HG03469 (cell line): ENCODE results near the gene ERN1.
"Not testable (repeated sequence)": the region's sequence is repeated elsewhere in the genome, so short reads cannot be mapped to it uniquely, and the experiment has no call there.

Experiments used
- ATAC-seq: cut with Tn5 transposase; IDR thresholded peaks from one replicate; pipeline ENCODE4 v1.9.1; 2021; ENCODE audit warnings: mild to moderate bottlenecking, moderate library complexity, moderate number of reproducible peaks; ENCODE audit not compliant: unreplicated experiment

ERN1 gene

DNA sequence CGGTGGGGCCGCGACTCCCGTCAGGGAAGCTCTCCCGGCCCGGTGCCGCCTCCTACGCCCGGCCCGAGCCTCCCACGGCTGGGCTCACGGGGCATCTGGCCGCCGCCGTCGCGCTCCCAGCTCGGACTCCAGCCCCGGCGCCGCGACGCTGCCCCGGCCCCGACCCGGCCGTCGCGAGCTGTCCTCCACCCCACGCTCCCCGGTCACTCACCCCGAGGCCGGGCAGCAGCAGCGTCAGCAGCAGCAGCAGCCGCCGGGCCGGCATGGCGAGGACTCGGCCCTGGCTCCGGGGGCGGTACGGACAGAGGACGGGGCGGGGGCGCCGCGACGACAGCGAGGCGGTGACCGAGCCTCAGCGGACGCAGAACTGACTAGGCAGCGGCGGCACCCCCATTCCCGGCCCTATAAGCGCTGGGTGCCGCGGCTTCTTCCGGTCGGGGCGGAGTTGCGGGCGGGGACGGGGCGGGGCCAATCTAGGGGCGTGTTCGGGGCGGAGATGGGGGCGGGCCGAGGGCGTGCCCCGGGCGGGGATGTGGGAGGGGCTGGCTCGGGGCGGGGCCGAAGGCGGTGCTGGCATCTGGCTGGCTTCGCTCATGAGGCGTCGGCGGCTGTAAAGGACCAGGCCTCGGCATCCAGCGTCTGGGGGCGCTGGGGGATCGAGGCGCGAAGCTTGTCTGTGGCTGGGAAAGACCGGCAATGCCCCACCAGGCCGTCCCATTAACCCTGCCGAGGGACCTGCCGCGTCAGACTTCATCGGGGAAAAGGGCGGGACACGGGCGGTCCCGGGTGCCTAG is at the start of gene ERN1:
TSS of gene ERN1 (minus strand) at position 380 of the 794 bp plus-strand sequence. CDS start at position 265, 115 bp downstream.
- peak; percentile 63 for ATAC-seq

DNA sequence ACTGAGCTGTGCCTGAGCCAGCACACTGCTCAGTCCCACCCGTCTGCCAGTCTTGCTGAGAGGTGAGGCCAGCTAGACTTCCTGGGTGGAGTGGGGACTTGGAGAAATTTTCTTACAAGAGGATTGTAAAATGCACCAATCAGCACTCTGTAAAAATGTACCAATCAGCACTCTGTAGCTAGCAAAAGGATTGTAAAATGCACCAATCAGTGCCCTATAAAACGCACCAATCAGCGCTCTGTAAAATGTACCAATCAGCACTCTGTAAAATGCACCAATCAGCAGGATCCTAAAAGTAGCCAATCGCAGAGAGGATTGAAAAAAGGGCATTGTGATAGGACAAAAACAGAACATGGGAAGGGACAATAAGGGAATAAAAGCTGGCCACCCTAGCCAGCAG is 49.1 kb upstream of the ERN1 start:
- ATAC-seq: not testable (repeated sequence)

DNA sequence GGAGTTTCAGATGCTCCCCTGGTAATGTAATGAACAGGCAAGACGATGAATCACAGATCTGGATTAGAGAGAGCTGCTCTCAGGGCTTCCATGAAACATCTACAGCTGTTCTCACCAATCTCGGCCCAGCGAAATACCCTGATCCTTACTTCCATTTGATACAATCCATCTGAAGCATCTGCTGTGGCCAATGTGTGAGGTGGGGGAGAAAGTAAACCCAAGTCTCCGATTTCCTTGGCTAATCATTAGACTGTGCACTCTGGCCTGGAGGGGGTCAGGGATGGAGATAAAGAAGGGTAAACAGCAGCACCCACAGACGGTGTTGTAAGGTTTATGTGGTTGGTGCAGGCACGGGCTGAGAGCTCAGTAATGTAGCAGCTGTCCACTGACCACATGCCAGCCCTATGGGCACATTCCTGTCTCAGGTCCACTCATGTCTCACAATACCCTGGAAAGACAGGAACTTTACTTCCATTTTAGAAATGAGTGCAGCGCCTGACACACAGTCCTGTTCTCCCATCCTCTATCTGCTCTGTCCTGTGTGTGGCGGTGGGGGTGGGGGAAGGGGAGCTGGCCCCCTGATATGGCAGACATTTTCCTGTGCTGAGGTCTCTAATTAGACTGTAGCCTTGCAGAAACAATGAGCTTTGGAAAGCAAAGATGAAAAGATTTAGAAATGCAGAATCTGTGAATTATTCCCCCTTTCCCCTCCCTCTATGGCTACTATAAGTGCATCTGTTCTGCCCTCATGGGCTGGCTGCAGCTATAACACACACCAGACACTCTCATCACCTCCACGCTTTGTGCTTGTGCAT is 48.3 kb upstream of the ERN1 start:
- ATAC-seq: no peak

DNA sequence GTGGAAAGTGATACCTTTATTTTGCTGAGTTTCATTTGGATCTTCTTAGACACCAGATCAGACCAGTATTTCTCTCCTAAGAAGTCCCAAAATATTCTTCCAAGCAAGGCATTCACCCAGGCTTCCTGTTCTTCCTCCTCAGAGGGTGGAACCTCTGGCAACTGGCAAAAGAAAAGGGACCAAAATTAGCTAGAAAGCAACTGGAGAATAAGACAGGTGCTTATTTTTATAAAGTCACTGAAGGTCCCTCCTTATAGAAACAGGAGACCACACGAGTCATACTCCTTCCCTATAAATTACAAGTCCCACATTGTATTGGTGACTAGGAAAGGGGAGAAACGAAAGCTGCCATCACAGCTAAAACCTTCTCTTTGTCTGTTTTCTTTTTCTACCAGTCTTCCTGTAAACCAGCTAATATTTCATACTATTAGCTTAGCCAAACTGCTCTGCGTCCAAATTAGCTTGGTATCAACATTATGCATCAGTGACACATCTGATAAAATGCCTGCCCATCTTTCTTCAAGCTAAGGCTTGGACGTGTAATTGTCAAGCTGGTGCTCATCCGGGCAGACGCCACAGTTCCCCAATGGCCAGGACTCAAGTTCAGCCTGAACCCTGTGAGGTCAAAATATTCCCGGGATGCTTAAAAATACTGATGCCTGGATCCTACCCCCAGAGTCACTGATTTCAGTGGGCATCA is 47.5 kb upstream of the ERN1 start:
- ATAC-seq: no peak

DNA sequence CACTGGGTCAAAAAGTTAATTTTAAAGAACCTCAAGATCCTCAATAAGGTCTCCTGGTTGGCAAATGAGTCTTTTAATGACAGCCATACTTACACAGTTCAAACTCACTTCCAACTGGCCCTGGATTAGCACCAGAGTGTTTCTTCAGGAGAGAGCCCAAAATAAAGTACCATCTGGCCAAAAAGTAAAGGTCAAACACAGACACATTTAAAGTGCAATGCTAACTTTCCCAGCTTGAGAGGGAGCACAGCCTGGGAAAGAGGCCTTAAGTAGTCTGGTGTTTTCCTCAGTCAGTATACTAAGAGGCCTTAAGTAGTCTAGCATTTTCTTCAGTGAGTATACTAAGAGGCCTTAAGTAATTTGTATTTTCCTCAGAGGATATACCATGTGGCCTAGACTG is 46.6 kb upstream of the ERN1 start:
- no peak for ATAC-seq

DNA sequence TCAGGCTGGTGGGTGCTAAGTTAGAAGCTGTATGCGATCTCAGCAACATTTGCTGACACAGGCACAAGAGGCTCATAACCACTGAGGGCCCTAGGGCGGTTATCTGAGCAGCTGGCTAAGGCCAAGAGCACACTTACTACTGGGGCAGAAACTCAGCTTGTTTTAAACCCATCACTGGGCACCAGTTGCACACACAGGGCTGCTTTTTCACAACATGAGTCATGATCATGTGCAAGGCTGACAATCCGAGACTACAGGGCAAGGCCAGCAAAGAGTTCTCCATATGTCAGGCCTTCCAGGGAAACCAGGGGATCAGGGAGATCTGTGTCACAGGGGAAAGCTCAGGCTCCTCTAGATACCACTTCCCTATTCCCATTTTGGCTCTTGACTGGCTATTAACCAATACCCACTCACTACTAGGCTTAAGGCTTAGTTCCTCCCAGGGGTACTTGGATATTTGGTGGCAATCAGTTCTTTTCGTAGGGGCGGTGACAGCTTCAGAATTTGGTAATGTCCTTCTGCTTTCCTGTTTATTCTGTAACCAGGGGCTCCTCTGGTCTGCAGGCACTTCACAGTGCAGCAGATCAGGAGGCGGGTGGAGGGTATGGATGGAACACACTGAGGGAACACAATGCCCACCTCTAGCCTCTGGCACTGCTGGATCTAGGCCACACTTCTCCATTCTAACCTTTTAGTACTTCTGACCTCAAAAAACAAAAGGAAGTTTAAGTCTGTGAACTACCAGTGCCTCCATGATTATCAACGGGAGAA is 44.9 kb upstream of the ERN1 start:
- no peak for ATAC-seq

DNA sequence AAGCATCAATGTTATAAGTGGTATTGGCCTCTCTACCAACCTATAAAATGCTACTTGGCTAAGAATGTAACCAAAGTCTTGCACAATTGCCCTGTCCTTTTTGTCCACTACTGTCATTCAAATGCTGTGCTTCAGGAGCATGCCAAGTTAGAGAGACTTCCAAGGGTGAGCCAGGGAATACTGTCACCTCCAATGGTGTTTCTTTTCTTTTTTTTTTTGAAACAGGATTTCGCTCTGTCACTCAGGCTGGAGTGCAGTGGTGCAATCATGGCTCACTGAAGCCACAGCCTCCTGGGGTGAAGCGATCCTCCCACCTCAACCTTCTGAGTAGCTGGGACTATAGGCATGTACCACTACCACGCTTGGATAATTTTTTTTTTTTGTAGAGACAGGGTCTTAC is 43.7 kb upstream of the ERN1 start:
- ATAC-seq: no peak

DNA sequence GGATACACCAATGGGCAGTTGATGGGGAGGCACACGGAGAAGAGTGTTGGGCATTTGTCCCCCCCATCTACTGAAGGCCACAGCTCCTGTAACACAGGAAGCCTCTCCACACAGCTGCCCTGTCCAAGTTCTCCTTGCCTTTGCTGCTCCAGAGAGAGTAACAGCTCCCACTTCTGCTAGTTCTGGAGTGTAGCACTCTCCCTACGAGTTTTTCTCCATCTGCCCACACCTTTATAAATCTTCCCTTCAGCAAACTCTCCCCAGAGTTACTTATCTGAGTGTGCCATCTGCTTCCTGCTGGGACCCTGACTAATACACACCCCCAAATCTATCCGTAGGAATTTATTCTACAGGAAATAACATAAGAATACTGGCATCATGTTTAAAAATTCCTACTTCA is 42.6 kb upstream of the ERN1 start:
- no peak for ATAC-seq

DNA sequence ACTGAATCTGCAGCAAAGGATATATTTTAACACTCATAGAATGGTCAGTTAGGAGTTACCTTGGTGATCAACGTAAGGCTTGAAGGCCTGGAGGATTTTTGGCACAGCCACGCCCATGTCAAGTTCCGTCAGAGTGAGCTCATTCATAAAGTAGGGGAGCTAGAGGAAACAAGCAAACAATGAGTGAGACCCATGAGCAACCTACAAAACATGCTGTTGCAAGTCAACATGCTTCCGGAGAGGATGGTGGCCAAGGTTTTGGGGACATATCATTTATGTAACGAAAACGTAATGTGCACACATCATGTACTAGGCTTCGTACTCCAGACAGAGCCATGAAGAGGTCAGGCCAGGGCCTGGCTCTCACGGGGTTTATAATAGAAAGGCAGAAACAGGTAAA is 41.1 kb upstream of the ERN1 start:
- no peak for ATAC-seq

DNA sequence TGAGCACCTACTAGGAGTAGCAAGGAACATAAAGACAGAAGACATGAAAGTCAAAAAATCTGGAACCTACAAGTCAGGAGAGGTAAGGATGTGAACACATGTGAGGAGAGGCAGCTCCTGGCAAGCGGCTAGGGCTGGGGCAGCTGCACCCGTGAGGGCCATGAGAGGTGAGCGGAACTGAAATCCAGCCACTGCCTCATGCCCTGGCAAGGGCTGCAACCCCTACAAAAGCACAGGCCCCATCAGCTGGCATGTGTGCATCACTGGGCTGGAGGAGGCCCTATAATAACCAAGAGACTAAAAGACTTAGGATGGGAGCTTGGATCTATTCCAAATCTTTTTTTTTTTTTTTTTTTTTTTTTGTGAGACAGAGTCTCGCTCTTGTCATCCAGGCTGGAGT is 40.3 kb upstream of the ERN1 start:
- no peak for ATAC-seq

DNA sequence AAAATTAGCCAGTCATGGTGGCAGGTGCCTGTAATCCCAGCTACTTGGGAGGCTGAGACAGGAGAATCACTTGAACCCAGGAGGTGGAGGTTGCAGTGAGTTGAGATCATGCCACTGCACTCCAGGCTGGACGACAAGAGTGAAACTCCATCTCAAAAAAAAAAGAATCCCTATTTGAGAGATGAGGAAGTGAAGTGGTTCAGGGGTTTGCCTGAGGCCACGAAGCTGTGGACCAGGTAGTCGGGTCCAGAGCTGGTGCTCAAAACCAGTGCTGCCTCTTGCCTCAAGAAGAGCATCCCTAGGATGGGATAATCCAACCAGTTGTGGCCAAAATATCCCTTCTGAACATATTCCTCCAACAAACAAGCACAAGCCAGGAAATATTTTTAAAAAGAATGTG is 37.7 kb upstream of the ERN1 start:
- not testable (repeated sequence) for ATAC-seq

DNA sequence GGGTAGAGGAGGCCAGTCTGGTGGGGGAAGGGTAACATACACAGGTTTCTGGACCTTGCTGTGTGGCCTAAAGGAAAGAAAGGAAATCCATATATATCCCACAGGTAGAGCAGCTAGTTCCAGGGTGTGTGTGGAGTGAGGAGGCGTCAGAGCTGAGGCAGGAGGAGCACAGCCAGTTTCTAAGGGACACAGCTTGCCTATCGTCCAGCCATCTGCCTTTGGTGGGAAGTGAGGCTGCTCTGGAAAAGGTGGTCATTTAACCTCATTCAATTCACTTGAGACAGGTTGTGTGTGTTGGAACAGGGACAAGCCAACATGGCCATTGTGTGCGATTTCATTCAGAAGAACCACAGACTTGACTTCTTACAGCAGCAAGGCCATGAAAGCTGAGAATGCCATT is 36.9 kb upstream of the ERN1 start:
- no peak for ATAC-seq

DNA sequence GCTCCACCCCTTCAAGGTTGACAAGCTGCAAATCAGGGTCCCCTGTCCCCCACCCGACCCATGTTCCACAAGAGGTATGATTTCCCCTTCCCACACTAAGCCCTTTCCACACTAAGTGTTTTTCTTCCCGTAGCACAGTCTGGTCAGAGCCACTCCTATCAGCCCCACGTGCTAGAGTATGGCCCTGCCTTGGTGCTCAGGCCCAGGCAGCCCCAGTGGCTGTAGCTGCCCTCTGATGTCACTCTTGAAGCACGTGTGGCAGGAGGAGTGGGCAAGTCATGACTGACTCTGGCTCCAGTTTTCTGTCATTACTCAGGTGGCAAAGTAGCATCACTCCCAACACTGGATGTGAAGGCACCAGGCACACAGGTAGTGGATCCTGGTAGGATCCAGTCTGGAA is 35.4 kb upstream of the ERN1 start:
- no peak for ATAC-seq

DNA sequence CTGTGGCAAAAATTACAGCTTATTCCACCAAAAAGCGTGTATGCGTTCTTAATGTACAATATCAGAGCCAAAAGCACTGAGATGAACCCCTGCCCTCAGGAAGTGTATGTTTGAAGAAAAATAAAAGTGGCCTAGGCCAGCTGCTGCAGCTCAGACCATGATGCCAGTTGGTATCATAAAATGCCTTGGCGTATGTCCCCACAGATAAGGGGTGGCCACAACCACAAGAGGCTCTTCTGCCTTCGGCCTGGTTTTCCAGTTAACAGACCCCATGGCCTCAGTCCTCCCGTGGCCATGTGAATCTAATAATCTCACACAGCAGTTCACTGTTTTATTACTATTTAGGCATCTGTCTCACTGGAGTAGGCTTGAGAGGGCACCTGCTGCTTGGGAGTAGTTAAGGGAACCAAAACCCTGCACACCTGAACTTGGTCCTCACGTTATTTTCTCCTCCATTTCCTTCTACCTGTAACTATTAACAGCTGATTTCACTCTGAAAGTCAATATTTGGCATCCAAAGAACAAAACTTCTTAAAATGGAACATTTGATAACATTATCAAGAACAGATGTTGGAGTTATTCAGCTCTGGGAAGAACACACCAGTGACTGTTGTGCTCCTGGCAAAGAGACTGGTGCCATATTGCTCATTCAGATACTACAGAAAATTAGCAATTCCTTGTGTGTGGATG is 34.8 kb upstream of the ERN1 start:
- no peak for ATAC-seq

DNA sequence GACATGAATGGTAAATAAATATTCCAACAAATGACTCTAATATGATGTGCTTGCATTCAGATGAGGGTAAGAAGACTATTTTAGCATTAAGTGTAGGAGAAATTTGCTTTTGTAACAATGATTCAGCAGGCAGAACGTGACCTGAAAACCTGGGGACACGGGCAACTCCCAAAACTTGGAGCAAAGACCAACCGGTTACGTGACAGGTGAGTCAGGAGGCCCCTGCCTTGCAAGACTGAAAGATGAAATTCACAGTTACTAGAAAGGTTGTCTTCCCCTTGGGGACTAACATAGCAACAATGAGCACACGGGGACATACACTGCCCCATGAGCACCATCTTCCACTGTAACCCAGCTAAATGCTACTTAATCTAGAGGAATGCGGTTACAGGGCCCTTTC is 33.5 kb upstream of the ERN1 start:
- no peak for ATAC-seq

DNA sequence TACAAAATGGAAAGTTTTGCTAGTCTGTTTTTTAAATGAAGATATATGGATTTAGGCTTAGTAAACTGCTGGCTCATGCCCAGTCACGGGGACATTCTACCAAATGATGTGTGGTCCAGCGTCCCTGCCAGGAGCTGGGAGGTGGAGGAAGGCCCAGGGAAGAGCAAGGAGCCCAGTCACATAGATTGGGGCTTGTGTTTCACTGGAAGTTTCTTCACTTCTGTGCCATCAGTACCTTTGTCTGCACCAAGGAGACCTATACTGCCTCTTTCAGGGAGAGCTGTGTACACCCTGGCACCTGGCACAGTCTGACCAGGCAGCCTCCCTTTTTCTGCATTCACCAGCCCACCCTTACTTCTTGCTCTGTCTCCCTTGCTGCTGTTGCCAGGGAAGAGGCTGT is 32.6 kb upstream of the ERN1 start:
- no peak for ATAC-seq

DNA sequence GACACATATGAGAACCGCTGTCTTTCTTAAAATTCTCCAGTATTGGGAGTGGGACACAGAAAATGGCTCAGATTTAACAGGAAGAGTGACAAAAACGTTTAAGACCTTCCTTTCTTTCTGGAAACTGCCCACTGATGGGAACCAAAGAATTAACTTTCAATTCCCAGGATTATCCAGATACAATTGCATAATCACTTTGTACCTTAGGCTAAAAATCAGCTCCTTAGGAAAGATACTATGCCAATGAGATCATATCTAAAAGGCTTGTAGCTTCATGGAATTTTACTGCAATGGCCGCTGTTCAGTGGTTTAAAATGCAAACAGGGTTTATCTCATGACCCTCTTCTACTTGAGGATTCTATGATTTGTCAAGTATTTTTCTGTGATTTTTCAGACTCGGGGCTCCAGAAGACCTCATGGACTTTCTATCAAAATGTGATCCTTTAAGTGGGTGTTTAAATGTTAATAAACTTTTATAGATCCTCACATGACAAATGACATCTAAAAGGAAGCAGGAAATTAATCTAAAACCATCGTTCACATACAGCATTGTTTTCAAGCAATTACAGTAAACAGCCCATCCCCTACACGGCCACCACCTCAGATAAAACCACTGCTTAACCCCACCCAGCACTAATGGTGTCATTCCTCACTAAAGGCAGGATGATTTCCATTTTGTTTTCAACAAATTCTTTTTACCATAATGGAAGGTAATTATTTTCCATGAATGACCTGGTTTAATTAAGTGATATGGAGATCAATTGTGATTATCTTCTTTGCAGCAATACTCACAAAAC is 31.6 kb upstream of the ERN1 start:
- no peak for ATAC-seq

DNA sequence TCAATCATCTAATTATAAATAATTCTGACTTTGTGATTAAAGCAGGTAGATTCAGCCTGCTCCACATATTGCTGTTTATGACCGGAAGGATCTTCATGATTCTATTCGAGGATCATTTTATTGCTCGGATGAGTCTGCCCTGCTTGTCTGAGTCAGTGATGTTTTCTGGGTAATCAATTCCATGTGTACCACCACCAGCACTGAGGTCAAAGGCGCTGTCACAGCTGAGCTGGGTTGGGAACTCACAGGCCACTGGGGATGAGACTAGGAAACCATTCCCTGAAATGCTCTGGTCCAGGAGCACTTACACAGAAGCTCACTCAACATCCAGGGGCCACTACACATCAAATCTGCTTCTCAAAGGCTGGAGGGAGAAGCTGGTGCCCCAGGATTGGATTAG is 30.4 kb upstream of the ERN1 start:
- ATAC-seq: no peak

DNA sequence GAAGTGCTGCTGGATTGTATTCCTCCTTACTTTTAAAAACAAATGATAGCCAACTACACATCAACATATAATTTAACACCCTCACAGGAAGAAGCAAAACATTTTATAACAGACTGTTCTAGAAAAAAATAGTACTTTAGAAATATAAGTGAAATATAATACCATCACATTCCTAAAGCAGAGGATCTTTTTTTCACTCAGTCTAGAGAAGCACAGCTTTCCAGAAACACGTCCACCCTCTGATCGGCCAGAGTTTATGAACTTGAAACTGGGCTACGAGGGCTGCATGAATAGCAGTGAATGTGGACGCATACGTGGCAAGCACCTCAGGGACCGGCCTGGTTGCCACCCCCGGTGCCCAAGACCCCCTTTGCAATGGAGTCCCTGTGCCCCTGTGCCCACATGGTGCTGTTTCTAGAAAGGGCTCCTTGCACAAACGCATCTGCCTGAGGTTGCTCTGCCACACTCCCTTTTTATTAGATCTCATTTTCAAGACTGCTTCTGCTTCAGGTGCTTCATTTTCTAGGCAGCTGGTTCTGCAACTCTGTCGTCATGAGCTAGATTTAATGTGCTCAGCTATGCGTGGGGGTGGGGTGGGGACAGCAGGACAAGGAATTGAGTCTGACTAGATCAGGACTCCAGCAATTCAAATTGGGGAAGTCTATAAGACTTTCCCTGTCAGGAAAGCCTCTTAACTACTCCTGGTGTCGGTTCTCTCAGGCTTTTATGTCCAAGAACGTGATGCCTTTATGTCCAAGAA is 29.1 kb upstream of the ERN1 start:
- ATAC-seq: no peak
